ENCODE data around the gene TESK1.

DNA sequence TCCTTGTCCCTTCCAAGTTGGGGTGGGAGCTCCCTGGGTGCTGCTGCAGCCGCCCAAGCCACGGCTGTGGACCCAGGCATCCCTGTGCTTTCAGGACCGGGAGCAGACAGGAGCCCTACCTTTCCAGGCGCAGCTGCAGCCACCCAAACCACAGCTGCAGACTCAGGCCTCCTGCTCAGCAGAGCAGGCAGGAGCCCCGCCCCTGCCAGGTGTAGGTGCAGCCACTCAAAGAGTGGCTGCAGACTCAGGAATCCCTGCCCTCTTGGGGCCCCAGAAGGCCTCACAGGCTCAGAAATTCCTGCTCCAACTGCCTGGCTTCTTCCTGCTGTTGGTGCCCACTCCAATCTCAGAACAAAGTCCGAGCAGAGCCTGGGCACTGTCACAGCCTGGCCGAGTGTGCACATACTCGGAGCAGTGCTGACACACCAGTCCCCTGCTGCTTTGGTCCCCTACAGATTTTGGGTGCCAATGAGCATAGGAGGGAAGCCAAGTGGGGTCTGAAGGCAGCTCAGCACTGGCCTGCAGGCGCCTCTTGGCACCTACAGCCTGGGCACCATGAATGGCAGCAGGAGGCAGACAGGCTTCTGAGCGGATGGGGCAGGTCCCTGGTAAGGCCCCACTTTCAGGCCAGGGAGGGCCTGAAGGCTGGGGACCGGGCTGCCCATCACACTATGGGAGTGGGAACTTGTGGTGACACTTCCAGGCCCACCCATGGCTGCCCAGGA, 6.0 kb upstream of the TESK1 start:
- TF ChIP-seq, protein P1, sequence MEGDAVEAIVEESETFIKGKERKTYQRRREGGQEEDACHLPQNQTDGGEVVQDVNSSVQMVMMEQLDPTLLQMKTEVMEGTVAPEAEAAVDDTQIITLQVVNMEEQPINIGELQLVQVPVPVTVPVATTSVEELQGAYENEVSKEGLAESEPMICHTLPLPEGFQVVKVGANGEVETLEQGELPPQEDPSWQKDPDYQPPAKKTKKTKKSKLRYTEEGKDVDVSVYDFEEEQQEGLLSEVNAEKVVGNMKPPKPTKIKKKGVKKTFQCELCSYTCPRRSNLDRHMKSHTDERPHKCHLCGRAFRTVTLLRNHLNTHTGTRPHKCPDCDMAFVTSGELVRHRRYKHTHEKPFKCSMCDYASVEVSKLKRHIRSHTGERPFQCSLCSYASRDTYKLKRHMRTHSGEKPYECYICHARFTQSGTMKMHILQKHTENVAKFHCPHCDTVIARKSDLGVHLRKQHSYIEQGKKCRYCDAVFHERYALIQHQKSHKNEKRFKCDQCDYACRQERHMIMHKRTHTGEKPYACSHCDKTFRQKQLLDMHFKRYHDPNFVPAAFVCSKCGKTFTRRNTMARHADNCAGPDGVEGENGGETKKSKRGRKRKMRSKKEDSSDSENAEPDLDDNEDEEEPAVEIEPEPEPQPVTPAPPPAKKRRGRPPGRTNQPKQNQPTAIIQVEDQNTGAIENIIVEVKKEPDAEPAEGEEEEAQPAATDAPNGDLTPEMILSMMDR (IDR thresholded peaks at IDR 0.05; ENCODE audit: insufficient read depth, low read length) = no peak
- no peak for TF ChIP-seq POLR2AphosphoS5 (IDR thresholded peaks at IDR 0.05; ENCODE audit: low read depth)
